ENCODE data around the gene ARF3. TPM values are rescaled to one million over a fixed set of nuclear protein-coding genes. Genes with fewer than 3 reads are reported as not detected.

ARF3 gene
- total and polyA plus RNA-seq, 2 of the 13 experiments (the other 11 are each of a cell fraction or from before 2014, with no cell fraction given), result 53.8 to 57.9 TPM

DNA sequence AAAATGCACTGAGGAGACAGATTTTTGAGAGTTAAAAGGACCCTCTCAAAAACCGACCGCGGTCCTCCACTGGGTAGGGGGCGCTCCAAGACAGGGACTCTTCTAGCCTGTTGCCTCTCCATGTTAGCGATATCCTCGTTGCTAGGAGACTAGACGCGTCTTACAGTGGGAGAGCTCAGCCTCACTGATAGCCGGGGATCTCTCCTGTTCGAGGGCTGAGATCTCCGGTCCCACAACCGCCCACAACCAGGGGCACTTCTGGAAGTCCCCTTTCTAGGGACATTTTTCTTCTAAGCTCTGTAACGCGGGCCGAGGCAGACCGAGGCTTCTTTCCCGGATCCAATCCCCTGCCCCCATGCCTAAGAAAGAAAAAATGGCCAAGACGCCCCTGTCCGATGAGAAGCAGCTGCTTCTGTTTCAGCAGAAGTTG lies 53.3 kb downstream of the ARF3 start (continued):
- peak; percentile 27; the same call in 1 of the 3 replicates for TF ChIP-seq MXI1 (IDR thresholded peaks at IDR 0.05; ENCODE audit: borderline replicate concordance, low read depth, low read length)
- TF ChIP-seq XRCC5 (optimal IDR thresholded peaks at IDR 0.05; ENCODE audit: low read length), result peak; percentile 53
- no peak for TF ChIP-seq POLR2G (IDR thresholded peaks at IDR 0.05; ENCODE audit: low read depth, low read length)
- TF ChIP-seq, protein P1, sequence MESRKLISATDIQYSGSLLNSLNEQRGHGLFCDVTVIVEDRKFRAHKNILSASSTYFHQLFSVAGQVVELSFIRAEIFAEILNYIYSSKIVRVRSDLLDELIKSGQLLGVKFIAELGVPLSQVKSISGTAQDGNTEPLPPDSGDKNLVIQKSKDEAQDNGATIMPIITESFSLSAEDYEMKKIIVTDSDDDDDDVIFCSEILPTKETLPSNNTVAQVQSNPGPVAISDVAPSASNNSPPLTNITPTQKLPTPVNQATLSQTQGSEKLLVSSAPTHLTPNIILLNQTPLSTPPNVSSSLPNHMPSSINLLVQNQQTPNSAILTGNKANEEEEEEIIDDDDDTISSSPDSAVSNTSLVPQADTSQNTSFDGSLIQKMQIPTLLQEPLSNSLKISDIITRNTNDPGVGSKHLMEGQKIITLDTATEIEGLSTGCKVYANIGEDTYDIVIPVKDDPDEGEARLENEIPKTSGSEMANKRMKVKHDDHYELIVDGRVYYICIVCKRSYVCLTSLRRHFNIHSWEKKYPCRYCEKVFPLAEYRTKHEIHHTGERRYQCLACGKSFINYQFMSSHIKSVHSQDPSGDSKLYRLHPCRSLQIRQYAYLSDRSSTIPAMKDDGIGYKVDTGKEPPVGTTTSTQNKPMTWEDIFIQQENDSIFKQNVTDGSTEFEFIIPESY (CRISPR knock-in tag; IDR thresholded peaks at IDR 0.05), result peak; percentile 52
- peak; percentile 36; the same call in 1 of the 2 replicates for TF ChIP-seq ZNF784 (CRISPR knock-in tag; IDR thresholded peaks at IDR 0.05; ENCODE audit: borderline replicate concordance)
- no peak for TF ChIP-seq ZNF24 (IDR thresholded peaks at IDR 0.05)
- peak; percentile 99 for TF ChIP-seq ZNF574 (CRISPR knock-in tag; IDR thresholded peaks at IDR 0.05)

Data from HepG2 (cell line).